Stimulated activated CD8-positive, alpha-beta memory T cell treated with anti-CD3 and anti-CD28 coated beads, Interleukin-15, amount 100 ng/mL, for 24 hours (primary cell): ENCODE measurements around the gene THOP1.
"Not testable (repeated sequence)": the region's sequence is repeated elsewhere in the genome, so short reads cannot be mapped to it uniquely, and the experiment has no call there.

Experiments used
- DNase-seq: peaks from one replicate; pipeline ENCODE4 v3.0.0-alpha.2; 2020; ENCODE audit warnings: low read depth

The THOP1 gene

DNA sequence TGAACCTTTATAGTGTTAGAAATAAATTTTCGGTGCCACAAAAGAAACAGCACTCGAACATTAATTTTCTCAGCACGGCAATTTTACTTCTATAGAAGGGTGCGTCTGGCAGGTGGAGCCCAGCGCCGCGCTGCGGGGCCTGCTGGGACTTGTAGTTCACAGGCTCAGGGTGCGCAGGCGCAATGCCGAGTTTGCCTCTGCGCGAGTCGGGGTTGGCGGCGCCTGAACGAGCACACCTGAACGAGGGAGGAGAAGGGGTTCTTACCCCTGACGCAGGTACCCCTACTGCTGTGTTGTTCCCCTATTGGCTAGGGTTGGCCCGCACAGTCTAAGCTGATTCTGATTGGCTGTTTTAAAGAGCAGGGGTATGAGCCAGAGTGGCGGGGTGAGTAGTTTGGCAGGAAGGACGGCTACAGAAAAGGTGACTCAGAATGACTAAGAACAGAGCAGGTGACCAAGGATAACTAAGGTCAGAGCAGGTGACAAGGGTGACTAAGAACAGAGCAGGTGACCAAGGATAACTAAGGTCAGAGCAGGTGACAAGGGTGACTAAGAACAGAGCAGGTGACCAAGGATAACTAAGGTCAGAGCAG, 32.0 kb downstream of the THOP1 start:
- DNase-seq, result not testable (repeated sequence)

DNA sequence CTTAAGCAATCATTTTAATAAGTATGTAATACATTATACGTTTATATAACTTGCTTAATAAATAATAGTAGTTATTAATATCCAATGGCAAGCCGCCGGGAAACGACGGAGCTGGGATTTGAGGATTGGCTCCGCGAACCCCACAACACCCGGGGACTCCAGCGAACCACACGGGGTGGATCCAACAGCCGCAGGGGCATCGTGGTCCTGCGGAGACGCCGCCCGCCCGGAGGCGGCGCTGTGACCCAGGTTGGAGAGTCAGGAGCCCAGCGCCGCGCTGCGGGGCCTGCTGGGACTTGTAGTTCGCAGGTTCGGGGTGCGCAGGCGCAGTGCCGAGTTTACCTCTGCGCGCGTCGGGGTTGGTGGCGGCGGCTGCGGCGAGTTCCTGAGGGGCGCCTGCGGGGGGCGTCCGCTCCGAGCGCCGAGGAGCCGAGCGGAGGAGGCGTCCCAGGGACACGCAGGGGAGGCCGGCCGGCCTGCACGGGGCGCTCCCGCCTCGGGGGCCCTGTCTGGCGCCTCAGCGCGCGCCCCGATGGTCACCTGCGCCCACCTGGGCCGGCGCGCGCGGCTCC, 34.3 kb downstream of the THOP1 start, which contains the start of gene ZNF554:
TSS of gene ZNF554 (plus strand) at position 329 of the 572 bp plus-strand sequence. CDS start at position 533, 204 bp downstream.
- DNase-seq, result peak; percentile 97

DNA sequence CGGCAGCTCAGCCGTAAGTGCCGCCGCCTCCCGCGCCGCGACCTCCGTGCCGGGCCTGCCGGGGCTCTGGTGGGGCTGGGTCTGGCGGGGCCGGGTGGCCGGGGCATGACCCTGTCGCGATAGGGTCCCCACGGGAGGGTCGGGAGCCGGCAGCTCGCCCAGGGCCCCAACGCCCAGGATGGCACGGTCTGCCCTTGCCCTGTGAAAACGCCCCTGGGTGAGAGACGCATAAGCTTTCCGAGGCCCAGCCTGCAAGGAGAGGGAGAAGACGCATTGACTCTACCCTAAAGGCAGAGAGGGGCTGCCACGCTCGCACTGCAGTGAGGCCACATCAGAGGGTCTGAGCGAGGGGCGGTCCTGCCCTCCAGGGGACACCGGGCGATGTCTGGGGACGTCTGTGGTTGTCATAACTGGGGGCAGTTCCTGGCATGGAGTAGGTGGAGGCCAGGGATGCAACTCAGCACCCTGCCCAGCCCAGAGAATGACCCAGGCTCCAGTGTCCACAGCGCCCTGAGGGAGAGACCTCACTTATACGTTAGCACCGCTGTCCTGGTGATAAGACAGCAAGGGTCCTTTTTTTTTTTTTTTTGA, 34.9 kb downstream of the THOP1 start:
- DNase-seq, result no peak

DNA sequence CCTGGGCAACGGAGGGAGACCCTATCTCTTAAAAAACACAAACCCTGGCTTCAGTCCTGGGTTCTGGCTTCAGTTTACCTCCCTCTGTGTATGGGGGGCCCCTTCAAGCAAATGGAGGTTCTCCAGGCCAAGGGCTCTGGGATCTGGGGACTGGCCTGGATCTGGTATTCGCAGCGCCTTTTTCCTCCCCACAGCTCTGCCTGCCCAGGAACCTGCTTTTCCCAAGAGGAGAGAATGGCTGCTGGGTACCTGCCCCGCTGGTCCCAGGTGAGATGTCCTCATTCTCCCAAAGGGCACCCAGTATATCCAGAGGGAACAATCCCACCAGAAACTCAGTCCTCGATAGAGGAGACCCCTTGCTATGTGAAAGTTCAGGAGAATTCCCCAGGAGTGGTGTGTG, 37.5 kb downstream of the THOP1 start:
- DNase-seq, result no peak

DNA sequence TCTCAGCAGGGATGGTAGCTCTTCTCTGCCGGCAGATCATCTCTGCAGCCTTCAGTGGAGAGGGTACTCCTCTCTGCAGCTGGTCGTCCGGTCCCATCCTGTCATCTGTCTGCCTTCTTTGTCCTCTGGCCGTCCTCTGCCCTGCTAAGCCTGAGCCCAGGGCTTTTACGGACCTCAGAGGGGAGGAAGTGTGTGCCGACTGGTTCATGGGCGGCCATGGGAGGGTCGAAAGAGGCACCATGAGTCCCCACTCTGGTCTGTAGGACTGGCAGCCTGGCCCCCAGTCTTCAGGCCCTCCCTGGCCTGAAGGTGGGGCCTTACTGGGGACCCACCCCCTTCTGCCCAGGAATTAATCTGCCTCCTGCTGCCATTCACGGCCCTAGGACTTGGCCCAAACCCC, 38.3 kb downstream of the THOP1 start:
- DNase-seq, result no peak

DNA sequence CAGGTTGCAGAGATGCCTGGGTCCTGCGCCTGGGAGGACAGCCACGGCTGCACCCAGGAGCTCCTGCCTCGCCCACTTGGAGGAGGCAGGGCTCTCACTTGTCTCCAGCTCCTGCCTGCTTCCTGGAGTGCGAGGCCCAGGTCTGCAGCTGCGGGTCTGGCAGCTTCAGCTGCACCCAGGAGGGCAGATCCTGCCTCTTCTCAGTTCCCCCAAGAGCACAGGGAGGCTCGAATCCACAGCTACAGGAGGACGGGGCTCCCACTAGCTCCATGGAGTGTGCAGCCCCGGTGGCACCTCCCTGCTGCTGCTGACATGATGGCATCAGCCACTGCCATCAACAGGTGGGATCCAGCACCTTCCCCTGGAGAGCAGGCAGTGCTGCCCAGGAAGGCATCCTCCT, 38.8 kb downstream of the THOP1 start:
- no peak for DNase-seq

DNA sequence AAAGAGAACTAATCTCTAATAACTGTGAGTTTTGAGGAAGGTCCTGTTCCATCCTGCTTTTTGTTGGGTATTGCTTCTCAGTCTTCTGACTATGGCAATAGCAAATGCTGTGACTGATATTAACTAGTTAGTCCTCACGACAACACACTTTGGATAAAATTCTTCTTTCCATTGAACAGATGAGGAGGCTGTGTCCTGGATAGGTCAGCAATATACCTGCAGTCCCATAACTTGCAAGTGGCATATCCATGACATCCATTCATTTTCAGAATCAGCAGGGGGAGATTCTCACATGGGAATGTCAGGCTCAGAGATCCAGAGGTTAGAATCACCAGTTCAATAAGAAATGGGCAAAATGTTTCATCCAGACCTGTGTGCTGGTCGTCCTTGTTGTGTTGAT, 41.7 kb downstream of the THOP1 start:
- no peak for DNase-seq

DNA sequence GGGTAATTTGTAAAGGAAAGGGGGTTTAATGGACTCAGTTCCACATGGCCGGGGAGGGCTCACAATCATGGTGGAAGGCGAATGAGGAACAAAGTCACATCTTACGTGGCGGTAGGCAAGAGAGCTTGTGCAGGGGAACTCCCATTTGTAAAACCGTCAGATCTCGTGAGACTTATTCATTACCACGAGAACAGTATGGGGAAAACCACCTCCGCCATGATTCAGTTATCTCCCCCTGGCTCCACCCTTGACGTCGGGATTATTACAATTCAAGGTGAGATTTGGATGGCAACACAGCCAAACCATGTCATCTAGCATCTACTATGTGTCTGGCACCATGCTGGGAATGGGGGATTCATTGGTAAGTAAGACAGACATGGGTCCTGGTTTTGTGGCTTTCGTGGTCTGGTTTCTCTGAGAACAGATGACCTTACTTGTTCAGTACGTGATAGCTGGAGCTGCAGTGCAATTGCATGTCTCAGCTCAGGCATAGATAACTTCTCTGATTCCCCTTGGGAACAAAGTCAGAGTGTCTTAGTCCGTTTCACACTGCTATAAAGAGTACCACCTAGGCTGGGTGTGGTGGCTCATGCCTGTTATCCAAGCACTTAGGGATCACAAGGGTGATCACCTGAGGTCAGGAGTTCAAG, 42.7 kb downstream of the THOP1 start:
- DNase-seq, result no peak

DNA sequence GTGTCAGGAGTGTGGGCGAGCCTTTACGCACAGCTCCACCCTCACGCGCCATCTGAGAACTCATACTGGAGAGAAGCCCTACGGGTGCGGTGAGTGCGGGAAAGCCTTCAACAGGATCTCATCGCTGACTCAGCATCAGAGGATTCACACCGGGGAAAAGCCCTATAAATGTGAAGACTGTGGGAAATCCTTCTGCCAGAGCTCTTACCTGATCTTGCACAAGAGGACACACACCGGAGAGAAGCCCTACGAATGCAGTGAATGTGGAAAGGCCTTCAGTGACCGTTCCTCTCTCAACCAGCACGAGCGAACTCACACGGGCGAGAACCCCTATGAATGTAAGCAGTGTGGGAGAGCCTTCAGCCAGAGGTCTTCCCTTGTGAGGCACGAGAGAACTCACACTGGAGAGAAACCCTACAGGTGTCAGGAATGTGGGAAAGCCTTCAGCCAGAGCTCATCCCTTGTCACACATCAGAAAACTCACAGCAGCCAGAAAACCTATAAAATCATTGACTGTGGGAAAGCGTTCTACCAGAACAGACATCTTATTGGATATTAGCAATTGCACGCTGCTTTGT, 49.1 kb downstream of the THOP1 start:
- no peak for DNase-seq

DNA sequence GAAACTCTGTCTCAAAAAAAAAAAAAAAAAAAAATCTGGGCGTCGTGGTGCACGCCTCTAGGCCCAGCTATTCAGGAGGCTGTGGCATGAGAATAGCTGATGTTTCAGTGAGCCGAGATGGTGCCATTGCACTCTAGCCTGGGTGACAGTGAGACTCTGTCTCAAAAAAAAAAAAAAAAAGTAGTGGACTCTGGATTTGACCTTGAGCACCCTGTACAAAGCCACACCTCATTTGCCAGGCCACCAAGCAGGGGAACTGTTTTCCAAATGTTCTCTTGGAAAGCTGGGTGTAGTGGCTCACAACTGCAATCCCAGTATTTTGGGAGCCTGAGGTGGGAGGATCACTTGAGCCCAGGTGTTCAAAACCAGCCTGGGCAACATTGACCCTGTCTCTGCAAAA, 52.1 kb downstream of the THOP1 start:
- no peak for DNase-seq

DNA sequence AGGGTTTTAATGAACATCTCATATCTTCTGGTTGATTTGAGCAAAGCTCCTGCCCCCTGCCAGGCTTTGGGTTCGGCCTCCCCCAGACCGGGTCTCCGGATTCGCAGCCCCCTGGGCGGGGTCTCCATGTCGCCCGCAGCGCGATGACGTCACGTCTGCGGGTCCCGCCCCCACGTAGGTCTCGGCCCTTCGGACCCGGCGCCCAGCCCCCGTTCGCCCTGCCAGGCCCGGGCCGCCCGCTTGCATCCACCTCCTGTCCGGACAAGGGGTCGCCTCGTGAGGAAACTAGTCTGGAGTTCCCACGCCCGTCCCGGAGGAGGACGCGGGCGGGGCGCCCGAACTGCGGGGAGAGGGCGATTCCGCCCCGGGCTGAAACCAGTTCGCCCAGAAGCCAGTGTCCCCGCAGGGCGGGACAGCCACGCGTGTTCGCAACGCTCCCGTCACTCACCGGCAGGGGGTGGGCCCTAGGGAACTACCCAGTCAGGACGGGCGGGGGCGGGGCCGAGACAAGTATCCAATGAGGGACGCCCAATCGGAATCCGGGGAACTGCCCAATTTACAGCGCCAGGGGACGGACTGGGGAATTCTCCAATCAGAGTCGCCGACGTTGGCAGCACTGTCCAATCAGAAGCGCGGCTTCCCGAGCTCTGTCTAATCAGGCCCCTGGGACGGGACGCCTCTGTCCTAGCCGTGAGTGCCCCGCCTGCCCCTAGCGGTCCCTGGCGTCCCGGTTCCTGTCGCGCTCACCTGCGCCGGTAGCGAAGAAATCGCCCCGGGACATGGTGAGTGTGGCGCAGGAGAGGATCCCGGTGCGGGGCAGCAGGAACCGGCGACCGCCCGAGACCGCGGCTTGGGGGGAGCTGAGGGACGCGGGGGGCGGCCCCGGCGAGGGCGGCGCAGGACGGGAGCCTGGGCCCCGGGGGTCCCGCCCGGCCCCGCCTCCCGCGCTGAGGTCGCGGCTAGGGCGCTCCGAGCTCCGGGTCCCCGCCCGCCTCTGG, 55.8 kb downstream of the THOP1 start, which contains the start of gene ZNF555:
TSS of gene ZNF555 (plus strand) at position 682 of the 998 bp plus-strand sequence. CDS start at position 780, 98 bp downstream.
- DNase-seq, result peak; percentile 82

DNA sequence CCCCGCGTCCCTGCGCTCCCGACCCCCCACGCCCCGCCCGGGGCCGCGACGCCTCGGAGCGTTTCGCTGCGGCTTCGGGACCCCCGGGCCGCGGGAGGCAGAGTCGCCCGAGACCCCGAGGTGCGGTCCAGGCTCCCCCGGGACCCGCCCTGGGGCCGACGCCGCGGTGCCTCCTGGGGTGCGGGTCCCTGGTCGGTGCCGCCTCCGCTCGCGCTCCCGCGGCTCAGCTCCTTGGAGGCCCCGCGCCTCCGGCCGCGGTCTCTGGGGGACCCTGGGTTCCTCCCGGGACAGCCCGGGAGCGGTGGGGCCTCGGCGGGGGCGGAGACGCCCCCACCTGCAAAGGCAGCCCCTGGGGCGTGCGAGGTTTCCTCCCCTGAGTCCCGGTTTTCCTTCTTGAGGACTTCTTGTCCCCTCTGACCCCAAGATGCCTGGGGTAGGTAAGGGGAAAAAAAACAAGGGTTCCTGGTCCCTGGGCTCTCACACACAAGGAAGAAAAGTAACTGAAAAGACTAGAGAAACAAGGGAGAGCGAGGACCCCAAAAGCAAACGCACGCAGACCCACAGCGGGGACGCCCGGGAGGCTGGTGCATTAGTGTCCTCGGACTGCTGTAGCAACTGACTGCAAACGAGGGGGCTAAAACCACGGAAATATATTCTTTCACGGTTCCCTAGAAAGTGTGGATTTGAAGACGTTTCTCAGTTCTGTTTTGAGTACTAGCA, 56.7 kb downstream of the THOP1 start:
- no peak for DNase-seq

DNA sequence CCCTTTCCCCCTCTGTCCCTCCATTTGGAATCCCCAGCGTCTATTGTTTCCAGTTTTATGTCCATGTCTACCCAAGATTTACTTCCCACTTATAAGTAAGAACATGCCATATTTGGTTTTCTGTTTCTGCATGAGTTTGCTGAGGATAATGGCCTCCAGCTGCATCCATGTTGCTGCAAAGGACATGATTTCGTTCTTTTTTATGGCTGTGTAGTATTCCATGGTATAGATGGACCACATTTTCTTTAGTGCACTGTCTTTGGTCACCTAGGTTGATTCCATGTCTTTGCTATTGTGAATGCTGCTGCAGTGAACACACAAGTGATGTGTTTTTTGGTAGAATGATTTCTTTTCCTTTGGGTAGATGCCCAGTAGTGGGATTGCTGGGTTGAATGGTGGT, 59.8 kb downstream of the THOP1 start:
- DNase-seq, result no peak

DNA sequence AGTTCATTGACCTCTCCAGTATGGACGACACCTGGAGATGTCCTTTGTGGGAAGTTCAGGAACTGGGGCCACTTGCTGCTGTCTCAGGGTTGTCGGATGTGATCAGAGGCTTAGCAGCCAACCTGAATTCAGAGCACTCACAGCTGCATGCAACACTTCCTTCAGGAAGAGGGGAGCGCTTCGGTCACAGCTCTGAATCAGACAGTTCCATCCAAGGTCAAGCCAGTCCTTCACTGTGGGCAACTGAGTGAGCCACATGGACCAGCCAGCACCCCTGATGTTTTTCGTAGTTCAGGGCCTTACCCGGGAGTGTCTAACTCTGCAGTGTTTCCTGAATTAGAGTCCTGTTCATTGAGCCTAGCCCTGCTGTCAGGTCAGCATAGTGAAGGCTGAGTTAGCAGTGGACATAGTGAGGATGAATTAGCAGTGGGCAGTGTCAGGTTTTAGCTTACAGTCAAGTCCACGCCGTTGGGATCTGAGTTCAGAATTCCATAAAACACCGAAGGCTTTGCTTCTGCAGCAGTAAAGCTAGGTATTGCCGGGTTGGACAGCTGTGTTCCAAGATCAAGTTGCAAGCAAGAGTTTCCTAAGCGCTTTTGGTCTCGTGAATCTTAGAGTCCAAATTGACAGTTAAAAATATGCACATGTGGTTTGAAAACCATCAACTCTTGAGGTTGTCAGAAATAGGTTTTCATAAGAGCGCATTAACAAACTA, 61.0 kb downstream of the THOP1 start:
- DNase-seq, result no peak

DNA sequence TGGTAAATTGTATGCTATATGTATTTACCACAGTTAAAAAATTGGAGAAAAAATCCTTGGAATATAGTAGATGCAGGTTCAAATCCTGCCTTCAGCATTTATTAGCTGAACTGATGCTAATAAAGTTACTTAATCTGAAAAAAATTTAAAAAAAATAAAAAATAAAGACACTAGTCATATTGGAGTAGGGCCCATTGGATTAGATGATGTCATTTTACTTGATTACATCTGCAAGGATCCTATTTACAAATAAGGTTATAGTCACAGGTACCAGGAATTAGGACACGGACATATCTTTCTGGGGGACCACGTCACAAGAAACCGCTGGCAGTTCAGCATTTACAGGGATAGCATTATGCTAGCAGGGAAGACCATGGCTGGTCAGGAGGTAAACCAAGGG, 62.2 kb downstream of the THOP1 start:
- DNase-seq, result no peak

DNA sequence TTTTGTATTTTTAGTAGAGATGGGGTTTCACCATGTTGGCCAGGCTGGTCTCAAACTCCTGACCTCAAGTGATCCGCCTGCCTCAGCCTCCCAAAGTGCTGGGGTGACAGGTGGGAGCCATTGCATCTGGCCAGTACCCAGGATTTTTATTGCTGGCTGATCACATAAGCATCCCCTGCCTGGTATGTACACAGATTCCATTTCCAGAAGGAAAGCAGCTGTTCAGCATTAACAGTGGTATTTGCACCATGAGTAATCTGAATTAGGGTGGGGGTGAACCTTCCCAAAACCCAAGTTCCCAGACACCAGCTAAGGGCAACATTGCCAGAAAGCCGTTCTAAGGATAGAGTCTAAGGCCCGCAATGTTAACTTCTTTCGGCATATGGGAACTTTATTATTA, 63.3 kb downstream of the THOP1 start:
- no peak for DNase-seq

DNA sequence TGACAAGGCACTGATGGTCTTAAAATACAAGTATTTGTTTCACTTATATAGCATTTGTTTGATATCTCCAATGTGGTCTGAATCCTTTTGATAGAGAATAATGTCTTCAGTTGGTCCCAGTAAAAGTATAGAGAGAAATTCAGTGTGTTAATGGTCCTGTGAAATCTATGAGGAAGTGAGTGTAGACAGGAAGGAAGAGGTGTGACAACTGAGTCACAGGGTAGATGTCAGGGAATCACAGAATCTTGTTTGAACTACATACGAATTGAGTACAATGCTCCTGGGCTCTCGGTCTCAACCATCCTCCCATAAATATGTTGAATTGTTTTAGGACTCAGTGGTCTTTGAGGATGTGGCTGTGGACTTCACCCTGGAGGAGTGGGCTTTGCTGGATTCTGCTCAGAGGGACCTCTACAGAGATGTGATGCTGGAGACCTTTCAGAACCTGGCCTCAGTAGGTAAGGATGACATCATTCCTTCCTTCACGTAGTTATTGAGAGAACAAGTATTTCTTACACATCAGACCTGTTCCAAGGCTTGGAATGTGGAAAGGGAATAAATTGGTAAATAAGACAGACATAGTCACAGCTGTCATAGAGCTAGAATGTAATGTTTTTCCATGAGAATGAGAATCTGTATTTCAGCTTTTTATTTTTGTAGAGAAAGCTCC, 65.1 kb downstream of the THOP1 start:
- no peak for DNase-seq

DNA sequence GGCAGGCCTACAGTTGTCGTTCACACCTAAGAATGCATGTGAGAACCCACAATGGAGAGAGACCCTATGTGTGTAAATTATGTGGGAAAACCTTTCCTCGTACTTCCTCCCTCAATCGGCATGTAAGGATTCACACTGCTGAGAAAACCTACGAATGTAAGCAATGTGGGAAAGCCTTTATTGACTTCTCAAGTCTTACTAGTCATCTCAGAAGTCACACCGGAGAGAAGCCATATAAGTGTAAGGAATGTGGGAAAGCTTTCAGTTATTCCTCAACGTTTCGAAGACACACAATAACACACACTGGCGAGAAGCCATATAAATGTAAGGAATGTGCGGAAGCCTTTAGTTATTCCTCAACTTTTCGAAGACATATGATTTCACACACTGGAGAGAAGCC, 67.3 kb downstream of the THOP1 start:
- DNase-seq, result no peak

DNA sequence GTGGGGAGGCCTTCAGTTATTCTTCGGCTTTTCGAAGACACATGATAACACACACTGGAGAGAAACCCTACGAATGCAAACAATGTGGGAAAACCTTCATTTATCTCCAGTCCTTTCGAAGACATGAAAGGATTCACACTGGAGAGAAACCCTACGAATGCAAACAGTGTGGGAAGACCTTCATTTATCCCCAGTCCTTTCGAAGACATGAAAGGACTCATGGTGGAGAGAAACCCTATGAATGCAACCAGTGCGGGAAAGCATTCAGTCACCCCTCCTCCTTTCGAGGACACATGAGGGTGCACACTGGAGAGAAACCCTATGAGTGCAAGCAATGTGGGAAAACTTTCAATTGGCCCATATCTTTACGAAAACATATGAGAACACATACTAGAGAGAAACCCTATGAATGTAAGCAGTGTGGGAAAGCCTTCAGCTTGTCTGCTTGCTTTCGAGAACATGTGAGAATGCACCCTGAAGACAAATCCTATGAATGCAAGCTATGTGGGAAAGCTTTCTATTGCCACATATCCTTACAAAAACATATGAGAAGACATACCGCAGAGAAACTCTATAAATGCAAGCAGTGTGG, 67.8 kb downstream of the THOP1 start:
- DNase-seq, result no peak
